Gastrocnemius medialis (tissue), 4 donors: ENCODE data around the gene EVC. TPM values are rescaled to one million over a fixed set of nuclear protein-coding genes. Genes with fewer than 3 reads are reported as not detected.

Source experiments
- ATAC-seq, 2 donors: fragments of 150-250 bp; one replicate each; pipeline ENCODE4 v1.9.1; 2016
- DNase-seq, 2 donors: peaks; one replicate each; pipeline ENCODE4 v3.0.0-alpha.2; 2019
- H3K27ac ChIP-seq, 4 donors: fragments of 200-600 bp; sonication (generic); 1 replicate in 1 of 4; 2 replicates in 3 of 4; pipeline ENCODE4 v1.5.1; 2016 to 2018; ENCODE audit warnings: mild to moderate bottlenecking in 2 of 4, moderate library complexity in 1 of 4
- H3K27me3 ChIP-seq, 3 donors: fragments of 200-600 bp; sonication (generic) in 2 of 3; 1 replicate in 1 of 3; 2 replicates in 2 of 3; pipeline versions ENCODE4 v1.5.1 to v1.6.0; 2016 to 2019; ENCODE audit warnings: mild to moderate bottlenecking in 1 of 3, moderate library complexity in 1 of 3
- H3K36me3 ChIP-seq, 2 donors: fragments of 200-600 bp; sonication (generic) in 1 of 2; one replicate each; pipeline ENCODE4 v1.5.1; 2017 to 2018
- H3K4me1 ChIP-seq, 2 donors: fragments of 200-600 bp; sonication (generic) in 1 of 2; one replicate each; pipeline ENCODE4 v1.5.1; 2016 to 2017; ENCODE audit warnings: mild to moderate bottlenecking in 2 of 2
- H3K4me3 ChIP-seq, 4 donors: fragments of 200-600 bp; sonication (generic) in 3 of 4; 1 replicate in 1 of 4; 2 replicates in 3 of 4; pipeline ENCODE4 v1.5.1; 2016 to 2019; ENCODE audit warnings: mild to moderate bottlenecking in 2 of 4
- H3K9me3 ChIP-seq, 3 donors: fragments of 200-600 bp; sonication (generic) in 2 of 3; 1 replicate in 1 of 3; 2 replicates in 2 of 3; pipeline ENCODE4 v1.5.1; 2016 to 2019
- CTCF ChIP-seq, 5 experiments: fragments of 450-650 bp in 3 of 5; fragments of 200-600 bp in 2 of 5; sonication (generic) in 2 of 5; IDR thresholded peaks in 4 of 5; conservative IDR thresholded peaks in 1 of 5; 1 replicate in 4 of 5; 2 replicates in 1 of 5; pipeline ENCODE4 v1.5.1; 2016 to 2019; ENCODE audit warnings: antibody characterized with exemption in 5 of 5, mild to moderate bottlenecking in 3 of 5, moderate library complexity in 3 of 5
- POLR2A ChIP-seq, 2 donors: fragments of 450-650 bp; IDR thresholded peaks; one replicate each; pipeline ENCODE4 v1.6.1; 2017; ENCODE audit warnings: antibody characterized with exemption in 2 of 2, mild to moderate bottlenecking in 2 of 2, moderate library complexity in 2 of 2
- in situ Hi-C, 4 donors: fragments of 200-750 bp; cut with MboI; loops; one replicate each; pipeline versions ENCODE4 v1.15.0 to v1.8.0; 2017; ENCODE audit warnings: low sequenced_read_pairs in 4 of 4
- intact Hi-C: fragments of 100-400 bp; cut with DNase I; formaldehyde crosslinking; loops from one replicate; pipeline ENCODE4 v1.15.1; 2023; ENCODE audit warnings: low total_unique reads
- total RNA-seq, 4 donors: library from RNA; depleted of rRNA; stranded (reverse); fragments of >200 nt; gene quantifications; one replicate each; pipeline versions ENCODE4 v1.1.0 to v1.2.3, GENCODE V29; 2016

The EVC gene
- total RNA-seq, 4 donors from 2014 or later = 1.5 to 9.8 (median 2.0) TPM

- Histone ChIP-seq H3K36me3 (no peaks in the 10 kb centered on the region), H3K27ac (no peak overlapping the region), H3K4me1 (no peaks in the 10 kb centered on the region), H3K4me3 (no peak overlapping the region), H3K9me3 (no peaks in the 10 kb centered on the region), H3K27me3 (no peaks in the 10 kb centered on the region)
- in situ Hi-C loops = loop anchor here in 2 of 4 donors (25.0 kb wide), 2 partner anchors 765 to 1315 kb away; no protein-coding TSS in a partner anchor
- intact Hi-C loops = no loop called here
- DNase-seq (no peak), ATAC-seq (no peak)
- TF ChIP-seq POLR2A (IDR thresholded peaks at IDR 0.05) (no peak), CTCF (IDR thresholded peaks at IDR 0.05 in 4 of 5, conservative IDR thresholded peaks at IDR 0.05 in 1 of 5) (no peak)
These were observed 91.6 kb downstream of the EVC start for GRCh38 chr4:5802565-5802964.

GRCh38 chr4:5804656-5805055 is 93.7 kb downstream of the EVC start:
- TF ChIP-seq POLR2A (IDR thresholded peaks at IDR 0.05) = no peak
- TF ChIP-seq CTCF (IDR thresholded peaks at IDR 0.05 in 4 of 5, conservative IDR thresholded peaks at IDR 0.05 in 1 of 5) = no peak
- Histone ChIP-seq H3K27ac (no peak overlapping the region), H3K4me3 (no peak overlapping the region), H3K27me3 (no peaks in the 10 kb centered on the region), H3K9me3 (no peaks in the 10 kb centered on the region), H3K4me1 (no peaks in the 10 kb centered on the region), H3K36me3 (no peaks in the 10 kb centered on the region)
- intact Hi-C loops = no loop called here
- DNase-seq (no peak), ATAC-seq (no peak)
- in situ Hi-C loops = loop anchor here in 2 of 4 donors (25.0 kb wide), 2 partner anchors 767 to 1317 kb away; no protein-coding TSS in a partner anchor

GRCh38 chr4:5805270-5805669 is 94.3 kb downstream of the EVC start:
- in situ Hi-C loops (loop anchor here in 2 of 4 donors (25.0 kb wide), 2 partner anchors 768 to 1318 kb away; no protein-coding TSS in a partner anchor), intact Hi-C loops (no loop called here)

DNA sequence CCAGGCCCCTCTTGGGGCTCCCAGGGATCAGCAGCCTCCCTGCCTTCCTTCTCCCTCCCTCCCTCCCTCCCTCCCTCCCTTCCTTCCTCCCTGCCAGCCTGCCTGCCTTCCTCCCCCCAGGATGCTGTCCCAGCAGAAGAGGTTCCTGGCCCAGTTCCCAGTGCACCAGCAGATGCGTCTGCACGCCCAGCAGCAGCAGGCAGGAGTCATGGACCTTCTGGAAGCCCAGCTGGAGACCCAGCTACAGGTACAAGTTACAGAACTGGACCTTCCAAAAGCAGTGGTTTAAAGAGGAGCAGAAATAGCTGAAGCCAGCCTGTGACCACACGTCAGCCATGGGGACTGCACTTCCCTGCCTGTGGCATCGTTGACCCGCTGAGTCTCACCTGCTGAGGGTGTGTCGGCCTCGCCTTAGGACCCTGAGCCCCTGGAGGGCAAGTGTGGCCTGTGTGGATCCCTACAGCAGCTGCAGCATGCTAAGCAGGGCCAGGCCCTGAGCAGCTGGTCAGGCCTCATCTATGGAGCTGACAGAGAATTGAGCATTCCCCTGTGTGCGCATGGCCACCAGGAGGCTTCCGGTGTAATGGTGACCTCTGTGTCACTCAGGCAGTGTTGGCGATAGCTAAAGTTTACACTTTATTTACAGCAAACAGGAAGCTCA is 97.2 kb downstream of the EVC start:
- ATAC-seq (no peak), DNase-seq (no peak)
- no peaks in the 10 kb centered on the region for H3K36me3 ChIP-seq
- H3K4me3 ChIP-seq = no peak overlapping the region
- H3K4me1 ChIP-seq = no peaks in the 10 kb centered on the region
- H3K27ac ChIP-seq = no peak overlapping the region
- H3K9me3 ChIP-seq = no peaks in the 10 kb centered on the region
- in situ Hi-C loops = loop anchor here in 2 of 4 donors (25.0 kb wide), 2 partner anchors 771 to 1321 kb away; no protein-coding TSS in a partner anchor
- no peak for TF ChIP-seq POLR2A (IDR thresholded peaks at IDR 0.05)
- intact Hi-C loops = no loop called here
- no peaks in the 10 kb centered on the region for H3K27me3 ChIP-seq

More at GRCh38 chr4:5805270-5805669, 94.3 kb downstream of the EVC start:
- no peak overlapping the region for H3K4me3 ChIP-seq
- no peak overlapping the region for H3K27ac ChIP-seq
- no peaks in the 10 kb centered on the region for H3K9me3 ChIP-seq
- no peak for DNase-seq
- no peaks in the 10 kb centered on the region for H3K27me3 ChIP-seq
- no peak for ATAC-seq
- no peaks in the 10 kb centered on the region for H3K36me3 ChIP-seq
- TF ChIP-seq POLR2A (IDR thresholded peaks at IDR 0.05) (no peak), CTCF (IDR thresholded peaks at IDR 0.05 in 4 of 5, conservative IDR thresholded peaks at IDR 0.05 in 1 of 5) (no peak)
- H3K4me1 ChIP-seq = no peaks in the 10 kb centered on the region

GRCh38 chr4:5809216-5809776 is 98.3 kb downstream of the EVC start:
- no peak for DNase-seq
- intact Hi-C loops = no loop called here

More at GRCh38 chr4:5809216-5809776, 98.3 kb downstream of the EVC start:
- Histone ChIP-seq H3K9me3 (no peaks in the 10 kb centered on the region), H3K27ac (no peak overlapping the region), H3K36me3 (no peaks in the 10 kb centered on the region), H3K4me3 (no peak overlapping the region), H3K4me1 (no peaks in the 10 kb centered on the region), H3K27me3 (no peaks in the 10 kb centered on the region)
- no peak for ATAC-seq
- TF ChIP-seq POLR2A (IDR thresholded peaks at IDR 0.05) (no peak), CTCF (IDR thresholded peaks at IDR 0.05 in 4 of 5, conservative IDR thresholded peaks at IDR 0.05 in 1 of 5) (no peak)
- in situ Hi-C loops = loop anchor here in 2 of 4 donors (25.0 kb wide), 2 partner anchors 772 to 1322 kb away; no protein-coding TSS in a partner anchor
